HG02870 (cell line): ENCODE results near the gene LRRC18.

Experiments used
- ATAC-seq: cut with Tn5 transposase; IDR thresholded peaks from one replicate; pipeline ENCODE4 v1.9.1; 2021; ENCODE audit warnings: mild to moderate bottlenecking, moderate library complexity; ENCODE audit not compliant: unreplicated experiment

The LRRC18 gene

GRCh38 chr10:48923748-48924147 lies 15.9 kb downstream of the LRRC18 start:
- no peak for ATAC-seq

- ATAC-seq, result no peak
Observed at GRCh38 chr10:48913674-48914073, 26.0 kb downstream of the LRRC18 start.

GRCh38 chr10:48910548-48910947 lies 29.1 kb downstream of the LRRC18 start:
- no peak for ATAC-seq

GRCh38 chr10:48907730-48908129 lies 31.9 kb downstream of the LRRC18 start:
- ATAC-seq, result no peak

- no peak for ATAC-seq
Observed at GRCh38 chr10:48906841-48907240, 32.8 kb downstream of the LRRC18 start.

- ATAC-seq, result no peak
Observed at GRCh38 chr10:48905311-48905710, 34.3 kb downstream of the LRRC18 start.

GRCh38 chr10:48904861-48905260 lies 34.8 kb downstream of the LRRC18 start:
- ATAC-seq, result no peak

- ATAC-seq, result no peak
Observed at GRCh38 chr10:48903151-48903550, 36.5 kb downstream of the LRRC18 start.

GRCh38 chr10:48902096-48902495 lies 37.5 kb downstream of the LRRC18 start:
- ATAC-seq, result no peak

GRCh38 chr10:48901319-48901718 lies 38.3 kb downstream of the LRRC18 start:
- ATAC-seq, result no peak

- no peak for ATAC-seq
Observed at GRCh38 chr10:48900371-48900801, 39.3 kb downstream of the LRRC18 start.

GRCh38 chr10:48899781-48900180 lies 39.9 kb downstream of the LRRC18 start:
- ATAC-seq, result no peak

- ATAC-seq, result no peak
Observed at GRCh38 chr10:48898426-48898825, 41.2 kb downstream of the LRRC18 start.

GRCh38 chr10:48897441-48897790 lies 42.2 kb downstream of the LRRC18 start:
- no peak for ATAC-seq

- ATAC-seq, result no peak
Observed at GRCh38 chr10:48896756-48897440, 42.7 kb downstream of the LRRC18 start.

GRCh38 chr10:48895803-48896195 lies 43.8 kb downstream of the LRRC18 start:
- no peak for ATAC-seq

GRCh38 chr10:48894911-48895802 lies 44.5 kb downstream of the LRRC18 start:
- ATAC-seq, result no peak

- ATAC-seq, result no peak
Observed at GRCh38 chr10:48890888-48891850, 48.5 kb downstream of the LRRC18 start.

- no peak for ATAC-seq
Observed at GRCh38 chr10:48887982-48888381, 51.7 kb downstream of the LRRC18 start.

- ATAC-seq, result no peak
Observed at GRCh38 chr10:48885376-48885775, 54.3 kb downstream of the LRRC18 start.
